ENCODE data around the gene ZC3H10. TPM values are rescaled to one million over a fixed set of nuclear protein-coding genes. Genes with fewer than 3 reads are reported as not detected.

ZC3H10 gene
- total and polyA plus RNA-seq, 2 of the 13 experiments (the other 11 are each of a cell fraction or from before 2014, with no cell fraction given): 0.70 to 2.3 TPM

GRCh38 chr12:56104109-56104814, 13.8 kb upstream of the ZC3H10 start, which contains the start of gene PA2G4 (continued):
- peak; percentile 40; the same call in 1 of the 2 replicates for TF ChIP-seq ZNF281 (CRISPR knock-in tag; IDR thresholded peaks at IDR 0.05; ENCODE audit: borderline replicate concordance)
- TF ChIP-seq ZNF790 (CRISPR knock-in tag; IDR thresholded peaks at IDR 0.05; ENCODE audit: borderline replicate concordance): 0 out of 2 replicates have a peak, but pooled peaks have one; percentile 37
- peak; percentile 81 for TF ChIP-seq ZBTB14 (CRISPR knock-in tag; IDR thresholded peaks at IDR 0.05)
- TF ChIP-seq ARNTL (CRISPR knock-in tag; IDR thresholded peaks at IDR 0.05): peak; percentile 75
- no peak for TF ChIP-seq THAP8 (CRISPR knock-in tag; IDR thresholded peaks at IDR 0.05; ENCODE audit: borderline replicate concordance)
- no peak for TF ChIP-seq MIER2 (CRISPR knock-in tag; IDR thresholded peaks at IDR 0.05)
- TF ChIP-seq ZNF234 (CRISPR knock-in tag; conservative IDR thresholded peaks at IDR 0.05): no peak
- no peak for TF ChIP-seq ZNF446 (CRISPR knock-in tag; IDR thresholded peaks at IDR 0.05)
- peak; percentile 78; the same call in 1 of the 2 replicates for TF ChIP-seq MEF2D (CRISPR knock-in tag; IDR thresholded peaks at IDR 0.05)
- peak; percentile 92 for TF ChIP-seq ZNF451 (CRISPR knock-in tag; IDR thresholded peaks at IDR 0.05)
- TF ChIP-seq ZNF615 (CRISPR knock-in tag; IDR thresholded peaks at IDR 0.05; ENCODE audit: borderline replicate concordance): no peak; the same call in 1 of the 2 replicates
- no peak for TF ChIP-seq ONECUT2 (CRISPR knock-in tag; IDR thresholded peaks at IDR 0.05)
- TF ChIP-seq ZSCAN22 (CRISPR knock-in tag; IDR thresholded peaks at IDR 0.05): no peak
- TF ChIP-seq ZNF143 (CRISPR knock-in tag; IDR thresholded peaks at IDR 0.05): peak; percentile 97
- TF ChIP-seq MAX (IDR thresholded peaks at IDR 0.05): peak; percentile 96
- TF ChIP-seq ZNF7 (CRISPR knock-in tag; IDR thresholded peaks at IDR 0.05): no peak
- TF ChIP-seq HNF4A (CRISPR knock-in tag; IDR thresholded peaks at IDR 0.05): no peak; the same call in 1 of the 2 replicates
- TF ChIP-seq ZFP41 (CRISPR knock-in tag; IDR thresholded peaks at IDR 0.05; ENCODE audit: borderline replicate concordance): no peak; the same call in 1 of the 2 replicates
- peak; percentile 58; the same call in 1 of the 2 replicates for TF ChIP-seq ZNF749 (CRISPR knock-in tag; IDR thresholded peaks at IDR 0.05; ENCODE audit: borderline replicate concordance)
- TF ChIP-seq ZNF576 (CRISPR knock-in tag; IDR thresholded peaks at IDR 0.05): no peak; the same call in 1 of the 2 replicates
- 0 out of 2 replicates have a peak, but pooled peaks have one; percentile 26 for TF ChIP-seq ZNF75D (CRISPR knock-in tag; IDR thresholded peaks at IDR 0.05; ENCODE audit: borderline replicate concordance)
- peak; percentile 83 for TF ChIP-seq ZNF792 (CRISPR knock-in tag; IDR thresholded peaks at IDR 0.05)
- TF ChIP-seq TARDBP (CRISPR knock-in tag; IDR thresholded peaks at IDR 0.05): peak; percentile 97
- TF ChIP-seq TRAFD1 (CRISPR knock-in tag; IDR thresholded peaks at IDR 0.05; ENCODE audit: borderline replicate concordance): no peak

Data from HepG2 (cell line).